ENCODE results near the gene PTPRG. TPM values are rescaled to one million over a fixed set of nuclear protein-coding genes. Genes with fewer than 3 reads are reported as not detected.
"Not testable (repeated sequence)": the region's sequence is repeated elsewhere in the genome, so short reads cannot be mapped to it uniquely, and the experiment has no call there.

PTPRG gene
- total RNA-seq, result 40.0 TPM

- peak; percentile 98 for DNase-seq
These were observed at the start of gene PTPRG for GRCh38 chr3:61561374-61562041. PTPRG (plus strand) TSS chr3:61561571; CDS start chr3:61562288, 717 bp downstream.

DNA sequence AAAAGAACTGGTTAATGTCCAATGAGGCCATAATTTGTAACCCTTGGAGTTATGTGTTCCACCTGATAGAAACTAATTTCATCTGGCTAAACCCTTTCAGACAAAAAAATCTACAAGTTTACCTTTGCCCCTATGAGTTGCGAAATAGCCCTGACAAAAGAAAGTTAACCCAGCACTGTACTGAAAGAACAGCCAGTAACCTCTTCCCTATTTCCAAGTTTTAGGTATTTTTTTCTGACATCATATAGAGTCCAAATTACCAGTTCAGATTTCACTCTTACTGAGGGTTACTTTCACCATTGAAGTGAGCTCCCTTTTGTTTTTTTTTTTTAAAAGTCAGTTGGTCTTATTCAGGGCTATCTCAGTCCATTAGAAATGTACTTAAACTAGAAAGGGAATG, 42.8 kb upstream of the PTPRG start:
- no peak for DNase-seq

GRCh38 chr3:61520966-61521628, 40.3 kb upstream of the PTPRG start:
- no peak for DNase-seq

- DNase-seq, result no peak
These were observed 39.3 kb upstream of the PTPRG start for GRCh38 chr3:61522060-61522459.

DNA sequence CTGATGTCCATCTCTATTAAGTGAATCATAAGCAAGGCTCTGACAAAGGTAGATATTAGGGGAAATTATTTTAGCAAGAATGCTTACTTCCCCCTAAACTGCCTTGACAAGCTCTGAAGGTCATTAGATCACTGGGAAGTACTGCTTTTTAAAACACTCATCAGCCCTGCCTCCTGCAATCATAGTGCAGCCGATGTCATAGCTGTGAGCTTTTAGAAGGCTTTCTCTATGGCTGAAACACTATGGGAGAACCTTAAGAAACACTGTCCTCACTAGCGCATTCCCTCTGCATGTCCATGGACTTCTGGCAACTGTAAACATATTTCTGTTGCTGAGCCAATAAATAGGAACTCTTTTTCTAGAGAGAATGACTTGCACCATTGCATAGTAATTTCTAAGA, 38.7 kb upstream of the PTPRG start:
- DNase-seq, result no peak

GRCh38 chr3:61524933-61525332, 36.4 kb upstream of the PTPRG start:
- no peak for DNase-seq

DNA sequence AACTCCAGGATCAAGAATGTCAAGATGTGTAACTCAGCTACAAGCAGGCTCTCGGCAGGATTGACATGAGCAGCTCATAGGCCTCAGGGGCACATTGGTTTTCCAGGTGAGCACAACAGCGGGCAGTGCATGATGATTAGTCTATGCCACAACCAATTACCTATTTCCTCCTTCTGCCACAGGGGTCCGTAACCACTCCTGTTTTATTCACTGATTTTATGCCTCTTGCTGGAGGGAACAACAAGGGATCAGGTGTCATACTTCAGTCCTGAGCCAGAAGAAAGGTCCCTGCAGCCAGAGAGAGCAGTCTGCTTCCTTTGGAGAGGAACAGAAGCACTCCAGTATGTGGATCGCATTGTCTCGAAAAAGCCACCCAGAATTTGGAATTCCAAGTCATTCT, 35.1 kb upstream of the PTPRG start:
- DNase-seq, result no peak

DNA sequence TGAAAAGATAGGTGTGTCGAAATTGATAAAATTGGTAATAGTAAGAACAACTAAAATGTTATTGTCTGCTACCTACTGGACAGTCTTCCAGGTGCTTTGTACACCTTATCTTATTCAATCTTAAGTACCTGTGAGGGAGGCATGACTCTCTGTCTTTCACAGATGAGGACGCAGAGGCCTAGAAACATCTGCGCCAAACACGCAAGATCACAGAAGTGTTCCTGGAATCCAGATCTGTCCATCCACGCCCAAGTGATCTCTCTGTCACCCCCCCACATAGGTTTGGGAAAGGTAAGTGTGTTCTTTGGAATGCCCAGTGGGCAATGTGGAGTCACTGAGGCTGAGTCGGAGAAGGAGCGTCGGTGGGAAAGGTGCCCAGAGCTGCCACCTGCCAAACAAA, 34.4 kb upstream of the PTPRG start:
- no peak for DNase-seq

GRCh38 chr3:61530355-61530754, 31.0 kb upstream of the PTPRG start:
- DNase-seq, result peak; percentile 31

DNA sequence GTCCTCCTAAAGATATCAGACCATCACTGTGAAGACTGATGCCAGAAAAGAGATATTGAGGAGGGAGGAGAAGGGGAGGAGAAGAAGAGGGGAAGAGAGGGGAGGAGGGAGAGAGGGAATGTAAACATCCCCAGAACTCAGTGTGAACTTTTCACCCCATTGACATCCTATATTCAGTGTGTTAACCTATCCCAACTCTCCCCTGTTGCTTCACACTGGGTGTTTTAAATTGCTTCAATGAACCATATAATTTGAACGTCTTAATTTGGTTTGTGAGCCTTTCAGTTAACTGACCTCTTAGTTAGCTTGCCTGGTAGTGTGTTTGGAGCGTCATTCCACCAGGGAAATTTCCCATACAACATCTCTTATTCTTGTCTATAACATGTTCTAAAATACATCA, 29.8 kb upstream of the PTPRG start:
- DNase-seq, result no peak

GRCh38 chr3:61532739-61533500, 28.5 kb upstream of the PTPRG start:
- no peak for DNase-seq

DNA sequence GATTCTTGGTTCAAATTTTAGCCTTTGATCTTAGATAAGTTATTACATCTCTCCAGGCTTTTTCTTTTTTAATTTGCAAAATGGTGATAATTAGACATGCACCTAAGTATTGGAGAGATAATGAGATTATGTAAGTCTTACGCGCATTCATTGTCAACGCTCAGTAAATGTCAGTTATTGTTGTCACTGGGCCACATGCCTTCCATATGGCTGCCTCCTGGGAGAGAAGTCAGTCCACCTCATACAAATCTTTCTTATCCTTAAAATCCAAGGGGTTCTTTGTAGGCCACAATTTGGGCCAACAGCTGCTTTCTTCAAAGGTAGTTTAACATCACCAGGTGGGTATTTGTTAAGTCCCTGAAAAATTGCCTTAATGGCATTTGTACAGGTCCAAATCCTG, 25.5 kb upstream of the PTPRG start:
- no peak for DNase-seq

- DNase-seq, result no peak
These were observed 24.0 kb upstream of the PTPRG start for GRCh38 chr3:61537366-61537765.

DNA sequence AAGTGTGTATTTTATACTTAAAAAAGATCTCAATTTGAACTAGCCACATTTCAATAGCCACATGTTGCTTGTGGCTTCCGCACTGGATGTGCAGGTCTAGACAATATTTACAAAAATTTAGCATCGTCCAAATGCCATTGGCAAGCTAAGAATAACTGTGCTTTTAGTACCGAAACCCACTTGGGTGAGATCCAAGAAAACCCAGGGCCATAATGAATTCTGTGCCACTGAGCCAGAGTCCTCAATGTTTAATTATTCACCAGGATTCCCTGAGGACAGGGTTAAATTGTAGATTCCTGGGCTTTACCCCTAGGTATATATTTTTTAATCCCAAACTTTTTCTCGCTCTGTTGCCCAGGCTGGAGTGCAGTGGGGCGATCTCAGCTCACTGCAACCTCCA, 22.9 kb upstream of the PTPRG start:
- DNase-seq, result no peak

GRCh38 chr3:61541694-61542093, 19.7 kb upstream of the PTPRG start:
- no peak for DNase-seq

DNA sequence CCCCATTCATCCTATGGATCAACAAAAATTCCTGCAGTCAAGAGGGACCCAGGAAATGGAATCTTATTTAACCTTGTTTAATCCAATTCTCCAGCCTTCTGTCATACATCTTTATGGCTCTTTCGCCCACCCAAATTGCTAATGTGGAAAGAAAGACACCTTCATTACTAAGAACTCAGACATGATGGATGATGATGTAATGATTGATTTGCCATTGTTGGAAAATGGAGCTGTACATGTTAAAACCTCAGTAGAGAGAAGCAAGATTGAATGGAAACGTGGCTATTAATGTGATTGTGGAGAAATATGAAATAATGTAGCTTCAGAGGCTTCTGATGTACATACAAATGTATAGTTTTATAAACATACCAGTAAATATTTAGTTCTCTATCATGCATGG, 15.7 kb upstream of the PTPRG start:
- no peak for DNase-seq

DNA sequence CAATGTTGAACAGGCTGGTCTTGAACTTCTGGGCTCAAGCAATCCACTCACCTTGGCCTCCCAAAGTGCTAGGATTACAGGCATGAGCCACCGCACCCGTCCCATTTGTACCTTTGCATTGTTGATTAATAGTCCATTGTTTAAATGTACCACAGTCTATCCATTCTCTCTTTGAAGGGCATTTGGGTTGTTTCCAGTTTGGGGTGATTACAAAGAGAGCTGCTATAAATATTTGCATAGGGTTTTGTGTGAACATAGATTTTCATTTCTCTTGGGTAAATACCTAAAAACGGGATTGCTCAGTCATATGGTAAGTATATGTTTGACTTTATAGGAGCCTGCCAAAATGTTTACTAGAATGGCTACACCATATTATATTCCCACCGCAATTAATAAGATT, 13.7 kb upstream of the PTPRG start:
- DNase-seq, result no peak

DNA sequence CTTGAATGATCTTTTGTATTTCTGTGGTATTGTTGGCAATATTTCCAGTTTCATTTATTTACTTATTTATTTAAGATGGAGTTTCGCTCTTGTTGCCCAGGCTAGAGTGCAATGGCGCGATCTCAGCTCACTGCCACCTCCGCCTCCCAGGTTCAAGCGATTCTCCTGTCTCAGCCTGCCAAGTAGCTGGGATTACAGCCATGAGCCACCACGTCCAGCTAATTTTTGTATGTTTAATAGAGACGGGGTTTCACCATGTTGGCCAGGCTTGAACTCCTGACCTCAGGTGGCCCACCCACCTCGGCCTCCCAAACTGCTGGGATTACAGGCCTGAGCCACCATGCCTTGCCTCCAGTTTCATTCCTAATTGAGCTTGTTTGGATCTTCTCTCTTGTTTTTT, 8.7 kb upstream of the PTPRG start:
- DNase-seq, result not testable (repeated sequence)

GRCh38 chr3:61559136-61559731, 2.1 kb upstream of the PTPRG start:
- DNase-seq, result peak; percentile 28

DNA sequence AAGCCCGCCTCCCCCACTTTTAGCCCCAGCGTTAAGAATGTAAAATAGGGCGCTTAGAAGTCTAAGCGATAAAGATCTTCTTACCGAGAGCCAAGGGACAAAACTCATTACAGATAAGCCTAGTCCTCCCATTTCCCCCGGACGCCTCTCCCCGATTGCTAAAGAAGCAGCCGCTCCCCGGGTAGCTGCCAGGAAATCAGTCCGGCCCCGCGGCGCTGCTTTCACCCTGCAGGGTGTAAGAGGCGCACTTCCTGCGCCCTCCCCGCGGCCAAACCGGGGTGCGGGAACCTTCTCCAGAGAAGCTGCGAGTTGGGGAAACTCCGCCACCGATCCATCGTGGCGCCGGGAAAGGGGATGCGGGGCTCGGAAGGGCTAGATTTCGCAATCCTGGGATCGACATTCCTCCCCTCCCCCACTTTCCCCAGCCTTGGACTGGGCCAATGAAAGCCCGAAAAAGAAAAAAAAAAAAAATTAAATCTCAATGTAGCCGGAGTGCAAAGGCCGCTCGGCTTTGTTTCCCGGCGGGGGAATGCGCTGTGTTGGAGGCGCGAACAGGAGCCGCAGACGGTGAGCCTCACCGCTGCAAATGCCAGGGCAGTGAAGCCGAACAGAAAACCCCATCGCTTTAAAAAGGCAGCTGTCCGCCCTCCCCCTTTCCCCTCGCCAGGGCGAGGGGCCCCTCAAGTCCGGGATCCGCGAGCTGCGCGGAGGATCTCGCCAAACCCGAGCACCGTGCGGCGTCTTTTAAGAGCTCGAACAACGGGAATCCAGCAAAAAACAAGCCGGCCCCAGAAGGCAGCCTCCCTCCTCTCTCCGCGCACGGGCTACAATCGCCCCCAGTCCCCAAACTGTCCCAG, 626 bp upstream of the PTPRG start:
- DNase-seq, result peak; percentile 91

- DNase-seq, result no peak
These were observed 810 bp downstream of the PTPRG start for GRCh38 chr3:61562042-61562720.

Data from skin of body (tissue), 2 donors.